Adipose tissue (tissue), 3 donors: ENCODE results near the gene C1QL1. TPM values are rescaled to one million over a fixed set of nuclear protein-coding genes. Genes with fewer than 3 reads are reported as not detected.

Experiments
- polyA plus RNA-seq, 3 donors: library from polyadenylated mRNA; stranded (reverse); fragments of 200-250 nt; gene quantifications; one replicate each; pipeline ENCODE4 v1.2.3, GENCODE V29; 2013
- donor health status: healthy with polysubstance abuse.
- donor health status: Bipolar disorder and iron deficiency.
- donor health status: healthy.

C1QL1 gene
- polyA plus RNA-seq, 3 donors: 1.7 to 2.1 (median 1.9) TPM

Other genes with a start within 250 kb of the C1QL1 start
- 1 to 10 TPM in 1 of 3 donors, under 1 TPM in 2; 0.17 to 1.5 (median 0.73) TPM for gene ADAM11, start 209.3 kb downstream of the C1QL1 start, polyA plus RNA-seq
- 1 to 10 TPM in 2 of 3 donors, under 1 TPM in 1; 0.95 to 7.4 (median 6.2) TPM for gene GJC1, start 138.0 kb downstream of the C1QL1 start, polyA plus RNA-seq
- 10 to 100 TPM in 2 of 3 donors, 1 to 10 TPM in 1; 2.1 to 16.2 (median 10.7) TPM for gene HIGD1B, start 120.4 kb downstream of the C1QL1 start, polyA plus RNA-seq
- 10 to 100 TPM; 18.7 to 45.7 (median 23.8) TPM for gene EFTUD2, start 68.9 kb downstream of the C1QL1 start, polyA plus RNA-seq
- gene GFAP, start 52.8 kb downstream of the C1QL1 start, polyA plus RNA-seq: 1 to 10 TPM; 1.3 to 8.3 (median 3.4) TPM
- gene KIF18B, start 20.5 kb downstream of the C1QL1 start, polyA plus RNA-seq: under 1 TPM; 0.04 to 0.22 (median 0.09) TPM
- gene DCAKD, start 83.3 kb upstream of the C1QL1 start, polyA plus RNA-seq: 10 to 100 TPM in 2 of 3 donors, 1 to 10 TPM in 1; 8.8 to 21.5 (median 19.7) TPM
- gene NMT1, start 93.0 kb upstream of the C1QL1 start, polyA plus RNA-seq: 10 to 100 TPM; 22.1 to 46.5 (median 41.2) TPM
- 10 to 100 TPM in 2 of 3 donors, 1 to 10 TPM in 1; 6.9 to 49.7 (median 42.4) TPM for gene PLCD3, start 164.2 kb upstream of the C1QL1 start, polyA plus RNA-seq
- 10 to 100 TPM; 11.2 to 17.4 (median 15.6) TPM for gene ACBD4, start 167.4 kb upstream of the C1QL1 start, polyA plus RNA-seq
- gene HEXIM1, start 180.2 kb upstream of the C1QL1 start, polyA plus RNA-seq: 10 to 100 TPM in 2 of 3 donors, 1 to 10 TPM in 1; 5.4 to 24.9 (median 13.4) TPM
- 1 to 10 TPM; 5.4 to 8.0 (median 7.8) TPM for gene HEXIM2, start 193.6 kb upstream of the C1QL1 start, polyA plus RNA-seq